CD4-positive, alpha-beta memory T cell (primary cell): ENCODE data around the gene MTG1. TPM values are rescaled to one million over a fixed set of nuclear protein-coding genes. Genes with fewer than 3 reads are reported as not detected.

ENCODE experiments used
- CTCF ChIA-PET: fragments of 350-600 bp; sonication (Branson Sonifier 250); formaldehyde crosslinking; loops from one replicate; lab custom pipeline; 2021; ENCODE audit warnings: inconsistent platforms; ENCODE audit not compliant: partially characterized antibody; lab: Charles Lee
- POLR2A ChIA-PET: fragments of 350-600 bp; sonication (Branson Sonifier 250); formaldehyde crosslinking; loops from one replicate; lab custom pipeline; 2021; ENCODE audit not compliant: partially characterized antibody; lab: Charles Lee
- DNase-seq, 5 donors: peaks; one replicate each; pipeline versions ENCODE4 v3.0.0 to v3.0.0-alpha.2; 2020 to 2022; ENCODE audit warnings: mixed read lengths in 1 of 5
- H3K27ac ChIP-seq: one replicate; pipeline ENCODE4 v1.7.0; 2013; ENCODE audit warnings: low read depth, low read length
- H3K27me3 ChIP-seq: 2 replicates; pipeline ENCODE4 v1.7.0; 2013; ENCODE audit warnings: mild to moderate bottlenecking, low read length, moderate library complexity; ENCODE audit not compliant: insufficient read depth
- H3K36me3 ChIP-seq: 2 replicates; pipeline ENCODE4 v1.7.0; 2013; ENCODE audit warnings: mild to moderate bottlenecking, low read length, moderate library complexity; ENCODE audit not compliant: insufficient read depth
- H3K4me1 ChIP-seq: 2 replicates; pipeline ENCODE4 v1.7.0; 2013; ENCODE audit warnings: mild to moderate bottlenecking, low read length, moderate library complexity; ENCODE audit not compliant: insufficient read depth
- H3K4me3 ChIP-seq, 2 donors: one replicate each; pipeline ENCODE4 v1.7.0; 2013; ENCODE audit warnings: low read length in 2 of 2, mild to moderate bottlenecking in 1 of 2
- H3K9me3 ChIP-seq, 2 donors: one replicate each; pipeline ENCODE4 v1.7.0; 2013; ENCODE audit warnings: low read length in 2 of 2, control low read depth in 1 of 2; ENCODE audit not compliant: control insufficient read depth in 1 of 2
- H3K27ac Mint-ChIP-seq, 7 donors: one replicate each; pipeline ENCODE4 v1.8.0; 2020 to 2021; ENCODE audit warnings: mixed read lengths in 7 of 7, mild to moderate bottlenecking in 6 of 7, inconsistent platforms in 3 of 7, moderate library complexity in 3 of 7
- H3K27me3 Mint-ChIP-seq, 2 donors: one replicate each; pipeline ENCODE4 v1.8.0; 2020 to 2021; ENCODE audit warnings: mixed read lengths in 2 of 2
- H3K36me3 Mint-ChIP-seq, 2 donors: one replicate each; pipeline ENCODE4 v1.8.0; 2020 to 2021; ENCODE audit warnings: mixed read lengths in 2 of 2, inconsistent platforms in 1 of 2, mild to moderate bottlenecking in 1 of 2
- H3K4me1 Mint-ChIP-seq, 4 donors: one replicate each; pipeline ENCODE4 v1.8.0; 2020 to 2021; ENCODE audit warnings: mixed read lengths in 4 of 4, mild to moderate bottlenecking in 1 of 4
- H3K4me3 Mint-ChIP-seq, 8 donors: one replicate each; pipeline ENCODE4 v1.8.0; 2020 to 2021; ENCODE audit warnings: mixed read lengths in 8 of 8, mild to moderate bottlenecking in 7 of 8, moderate library complexity in 6 of 8, inconsistent platforms in 3 of 8
- H3K9me3 Mint-ChIP-seq, 8 donors: one replicate each; pipeline ENCODE4 v1.8.0; 2020 to 2021; ENCODE audit warnings: mixed read lengths in 8 of 8, mild to moderate bottlenecking in 5 of 8, inconsistent platforms in 3 of 8, moderate library complexity in 1 of 8
- intact Hi-C: fragments of 100-400 bp; cut with micrococcal nuclease; formaldehyde crosslinking; loops from one replicate; pipeline ENCODE4 v1.15.1; 2023
- polyA plus RNA-seq, 2 donors: library from polyadenylated mRNA; unstranded; fragments of 300-500 nt; fragmentation: Illumina TruSeq; gene quantifications; one replicate each; pipeline ENCODE4 v1.2.3, GENCODE V29; 2021
- total RNA-seq, 2 experiments: library from RNA; stranded (reverse); gene quantifications; one replicate each; pipeline ENCODE4 v1.2.3, GENCODE V29; 2021

Gene MTG1
- total and polyA plus RNA-seq, 4 experiments from 2014 or later = 32.6 to 65.4 (median 50.9) TPM

DNA sequence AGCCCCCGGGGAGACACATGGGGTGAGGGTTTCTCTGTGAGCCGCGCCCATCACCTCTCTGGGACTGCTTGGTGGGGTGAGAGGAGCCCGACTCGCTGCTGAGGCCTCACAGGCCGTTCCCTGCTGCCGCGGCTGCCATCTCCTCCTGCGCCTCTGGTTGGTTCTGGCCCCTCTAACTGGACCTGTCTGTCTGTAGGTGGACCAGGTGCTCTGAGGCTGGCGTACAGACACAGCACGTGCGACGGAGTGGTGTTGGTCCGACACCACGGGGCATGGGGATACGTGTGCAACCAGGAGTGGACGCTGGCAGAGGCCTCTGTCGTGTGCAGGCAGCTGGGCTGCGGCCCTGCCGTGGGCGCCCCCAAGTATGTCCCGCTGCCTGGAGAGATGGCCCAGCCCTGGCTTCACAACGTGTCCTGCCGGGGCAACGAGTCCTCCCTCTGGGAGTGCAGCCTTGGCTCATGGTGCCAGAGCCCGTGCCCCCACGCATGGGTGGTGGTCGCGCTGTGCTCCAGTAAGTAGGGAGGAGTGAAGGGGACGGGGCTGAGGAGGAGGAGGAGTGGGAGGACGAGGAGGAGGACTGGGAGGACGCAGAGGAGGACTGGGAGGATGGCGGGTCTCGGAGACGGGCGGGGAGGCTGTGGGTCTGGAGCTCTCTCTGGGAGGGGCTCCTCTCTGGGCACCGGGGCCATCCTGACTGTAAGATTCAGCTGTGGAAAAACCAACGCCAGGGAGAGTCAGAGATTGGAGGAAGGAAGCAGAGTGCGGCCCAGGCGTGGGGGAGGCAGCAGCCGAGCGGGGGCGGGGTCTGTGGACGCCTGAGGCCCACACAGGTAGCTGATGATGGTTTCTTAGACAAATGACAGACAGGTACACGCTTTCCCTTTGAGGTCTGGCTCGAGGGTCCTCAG lies 62.3 kb downstream of the MTG1 start:
- Mint-ChIP-seq H3K9me3 (no peaks in the 10 kb centered on the region), H3K36me3 (peaks cover 0 to under 1% of the 10 kb centered on the region in 2 donors), H3K4me3 (no peak overlapping the region), H3K4me1 (peaks cover 0 to 7% (median 3%) of the 10 kb centered on the region in 4 donors), H3K27ac (no peak overlapping the region), H3K27me3 (no peaks in the 10 kb centered on the region)
- Histone ChIP-seq H3K4me1 (no peaks in the 10 kb centered on the region), H3K27ac (no peak overlapping the region), H3K27me3 (no peaks in the 10 kb centered on the region), H3K9me3 (no peaks in the 10 kb centered on the region), H3K4me3 (no peak overlapping the region), H3K36me3 (no peaks in the 10 kb centered on the region)
- DNase-seq = peak in 1 of 5 donors; percentile 27
- POLR2A ChIA-PET = no interaction called here
- intact Hi-C loops = no loop called here
- CTCF ChIA-PET = no interaction called here

DNA sequence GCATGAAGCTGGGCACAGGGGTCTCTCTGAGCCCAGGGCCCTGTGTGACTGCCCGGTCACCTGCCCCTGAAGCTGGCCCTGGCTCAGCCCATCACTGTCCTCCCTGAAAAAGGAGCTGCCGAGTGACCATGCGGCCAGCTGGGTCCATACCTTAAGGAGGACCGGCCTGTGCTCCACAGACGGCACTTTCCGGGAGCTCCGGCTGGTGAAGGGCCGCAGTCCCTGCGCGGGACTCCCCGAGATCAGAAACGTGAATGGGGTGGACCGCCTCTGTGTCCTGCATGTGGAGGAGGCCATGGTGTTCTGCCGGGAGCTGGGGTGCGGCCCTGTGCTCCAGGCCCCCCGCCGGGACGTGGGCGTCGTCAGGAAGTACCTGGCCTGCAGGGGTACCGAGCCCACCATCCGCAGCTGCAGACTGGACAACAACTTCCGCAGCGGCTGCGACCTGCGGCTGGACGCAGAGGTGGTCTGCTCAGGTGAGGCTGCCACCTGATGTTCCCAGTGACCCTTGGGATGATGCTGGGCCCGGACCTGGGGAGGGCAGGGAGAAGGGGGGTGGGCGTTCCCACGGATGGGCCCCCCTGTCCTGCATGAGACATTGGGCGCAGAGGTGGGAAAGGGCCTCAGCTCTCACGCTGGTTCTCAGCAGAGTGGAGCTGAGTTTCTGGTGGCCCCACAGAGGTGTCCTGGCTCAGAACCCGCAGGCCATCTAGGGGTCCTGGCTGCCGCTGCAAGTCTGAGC lies 63.3 kb downstream of the MTG1 start:
- Histone ChIP-seq H3K4me1 (no peaks in the 10 kb centered on the region), H3K4me3 (no peak overlapping the region), H3K27me3 (no peaks in the 10 kb centered on the region), H3K9me3 (no peaks in the 10 kb centered on the region), H3K36me3 (no peaks in the 10 kb centered on the region), H3K27ac (no peak overlapping the region)
- Mint-ChIP-seq H3K4me3 (no peak overlapping the region), H3K27ac (peak overlapping the region in 1 of 7 donors; percentile 46), H3K4me1 (peaks cover 0 to 7% (median 4%) of the 10 kb centered on the region in 4 donors), H3K9me3 (no peaks in the 10 kb centered on the region), H3K36me3 (peaks cover 0 to 2% of the 10 kb centered on the region in 2 donors), H3K27me3 (no peaks in the 10 kb centered on the region)
- intact Hi-C loops = no loop called here
- POLR2A ChIA-PET = no interaction called here
- DNase-seq = no peak
- CTCF ChIA-PET = no interaction called here

- no peaks in the 10 kb centered on the region for H3K4me1 ChIP-seq
- Mint-ChIP-seq H3K4me1 (peaks cover 0 to 9% (median 3%) of the 10 kb centered on the region in 4 donors), H3K4me3 (no peak overlapping the region), H3K27me3 (no peaks in the 10 kb centered on the region), H3K36me3 (peaks cover 0 to 2% of the 10 kb centered on the region in 2 donors), H3K9me3 (no peaks in the 10 kb centered on the region), H3K27ac (no peak overlapping the region)
- H3K27ac ChIP-seq = no peak overlapping the region
- no peaks in the 10 kb centered on the region for H3K36me3 ChIP-seq
- no peaks in the 10 kb centered on the region for H3K27me3 ChIP-seq
- DNase-seq = no peak
- no peaks in the 10 kb centered on the region for H3K9me3 ChIP-seq
- H3K4me3 ChIP-seq = no peak overlapping the region
- CTCF ChIA-PET = no interaction called here
- intact Hi-C loops = no loop called here
- POLR2A ChIA-PET = no interaction called here
Measured at GRCh38 chr10:133458021-133458709, 64.2 kb downstream of the MTG1 start.

GRCh38 chr10:133458710-133459453 lies 64.9 kb downstream of the MTG1 start:
- Mint-ChIP-seq H3K36me3 (peaks cover 0 to 5% of the 10 kb centered on the region in 2 donors), H3K27me3 (no peaks in the 10 kb centered on the region), H3K4me1 (peaks cover 0 to 12% (median under 1%) of the 10 kb centered on the region in 4 donors), H3K9me3 (no peaks in the 10 kb centered on the region), H3K4me3 (no peak overlapping the region), H3K27ac (no peak overlapping the region)
- POLR2A ChIA-PET = no interaction called here
- Histone ChIP-seq H3K9me3 (no peaks in the 10 kb centered on the region), H3K4me3 (no peak overlapping the region), H3K4me1 (no peaks in the 10 kb centered on the region), H3K27me3 (no peaks in the 10 kb centered on the region), H3K36me3 (no peaks in the 10 kb centered on the region), H3K27ac (no peak overlapping the region)
- no peak for DNase-seq
- intact Hi-C loops = no loop called here
- CTCF ChIA-PET = no interaction called here

GRCh38 chr10:133459454-133460207 lies 65.7 kb downstream of the MTG1 start:
- no peaks in the 10 kb centered on the region for H3K36me3 ChIP-seq
- Mint-ChIP-seq H3K9me3 (no peaks in the 10 kb centered on the region), H3K4me3 (no peak overlapping the region), H3K36me3 (peaks cover 0 to 5% of the 10 kb centered on the region in 2 donors), H3K27me3 (no peaks in the 10 kb centered on the region), H3K27ac (no peak overlapping the region), H3K4me1 (peaks cover 0 to 16% (median under 1%) of the 10 kb centered on the region in 4 donors)
- no peaks in the 10 kb centered on the region for H3K4me1 ChIP-seq
- no peak for DNase-seq
- intact Hi-C loops = no loop called here
- no peaks in the 10 kb centered on the region for H3K27me3 ChIP-seq
- no peak overlapping the region for H3K4me3 ChIP-seq
- POLR2A ChIA-PET = no interaction called here
- no peaks in the 10 kb centered on the region for H3K9me3 ChIP-seq
- CTCF ChIA-PET = no interaction called here
- H3K27ac ChIP-seq = no peak overlapping the region

- intact Hi-C loops = no loop called here
- Mint-ChIP-seq H3K27ac (no peak overlapping the region), H3K4me1 (peaks cover 0 to 16% (median under 1%) of the 10 kb centered on the region in 4 donors), H3K27me3 (no peaks in the 10 kb centered on the region), H3K4me3 (no peak overlapping the region), H3K36me3 (peaks cover 0 to 5% of the 10 kb centered on the region in 2 donors), H3K9me3 (no peaks in the 10 kb centered on the region)
- Histone ChIP-seq H3K4me1 (no peaks in the 10 kb centered on the region), H3K4me3 (no peak overlapping the region), H3K36me3 (no peaks in the 10 kb centered on the region), H3K27ac (no peak overlapping the region), H3K9me3 (no peaks in the 10 kb centered on the region), H3K27me3 (no peaks in the 10 kb centered on the region)
- ChIA-PET POLR2A (no interaction called here), CTCF (no interaction called here)
- no peak for DNase-seq
Measured at GRCh38 chr10:133460208-133460769, 66.3 kb downstream of the MTG1 start.
